ENCODE data around the gene KCTD14. TPM values are rescaled to one million over a fixed set of nuclear protein-coding genes. Genes with fewer than 3 reads are reported as not detected.
A peak's percentile ranks its signal among the peaks of the same experiment; 100 is the strongest.

The KCTD14 gene
- polyA plus RNA-seq, 2 of the 4 experiments (the other 2 are of a cell fraction), result 2.7 to 3.2 TPM

DNA sequence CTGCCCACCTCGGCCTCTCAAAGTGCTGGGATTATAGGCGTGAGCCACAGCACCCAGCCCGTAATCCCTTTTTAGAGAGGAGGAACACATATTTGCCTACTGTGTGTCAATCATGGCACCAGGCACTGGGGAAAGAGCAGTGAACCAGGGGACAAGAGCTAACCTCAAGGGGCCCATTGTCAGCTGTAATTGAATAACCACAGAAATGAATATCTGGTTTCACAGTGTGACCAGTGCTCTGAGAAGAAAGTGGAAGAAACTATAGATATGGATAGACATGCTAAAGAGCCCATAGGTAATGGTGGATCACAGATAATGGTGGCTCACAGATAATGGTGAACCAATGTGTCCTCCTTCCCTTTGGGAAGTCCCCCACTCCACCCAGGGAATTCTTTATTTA, 8.6 kb upstream of the KCTD14 start:
- POLR2A ChIA-PET, result no interaction called here
- peak overlapping the region in 1 of 2 experiments; percentile 65; a peak in 3 of 6 replicates for H3K27ac ChIP-seq

DNA sequence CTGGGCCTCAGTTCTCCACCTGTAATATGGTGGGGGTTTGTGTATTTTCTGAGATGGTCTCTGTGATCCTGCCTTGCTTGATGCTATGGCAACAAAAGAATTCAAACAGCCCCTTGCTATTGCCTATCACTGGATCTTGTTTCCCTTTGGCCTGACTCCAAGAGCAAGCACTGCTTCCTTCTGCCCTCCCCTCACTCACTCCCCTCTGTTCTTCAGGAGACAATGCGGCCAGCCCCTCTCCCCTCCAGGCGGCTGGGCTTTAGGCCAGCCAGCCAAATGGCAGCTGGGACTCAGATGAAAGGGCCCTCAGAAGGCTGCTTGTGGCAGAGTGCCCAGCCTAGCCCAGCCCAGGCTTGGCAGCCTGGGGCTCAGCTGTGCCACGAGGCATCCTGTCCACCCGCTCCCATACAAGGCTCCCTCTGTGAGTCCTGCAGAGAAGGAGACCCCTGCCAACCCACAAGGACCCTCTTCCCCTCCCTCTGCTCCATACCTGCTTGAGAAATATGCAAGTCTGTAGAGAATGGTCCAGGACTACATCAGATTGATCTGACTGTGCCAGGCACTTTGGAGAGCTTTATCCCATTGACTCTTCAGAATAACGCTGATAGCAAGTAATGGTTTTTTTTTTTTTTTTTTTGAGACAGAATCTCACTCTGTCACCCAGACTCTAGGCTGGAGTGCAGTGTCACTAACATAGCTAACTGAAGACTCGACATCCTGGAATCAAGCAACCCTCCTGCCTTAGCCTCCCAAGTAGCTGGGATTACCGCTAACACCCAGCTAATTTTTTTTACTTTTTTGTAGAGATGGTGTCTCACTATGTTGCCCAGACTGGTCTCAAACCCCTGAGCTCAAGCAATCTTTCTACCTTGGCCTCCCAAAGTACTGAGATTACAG, 7.6 kb upstream of the KCTD14 start:
- H3K27ac ChIP-seq, result peak overlapping the region in 1 of 2 experiments; percentile 69; a peak in 3 of 6 replicates
- no peak for FAIRE-seq
- H3K9me3 ChIP-seq, result no peaks in the 10 kb centered on the region
- peak overlapping the region; percentile 33 for H3K4me2 ChIP-seq
- ChIA-PET POLR2A (interaction anchor here (0.7 to 1.1 kb wide), 2 partner anchors 36 to 49 kb away, joined by 3 to 6 read pairs; partner anchors contain the start of genes INTS4 and NDUFC2), CTCF (interaction anchor here (0.6 to 2.8 kb wide), 5 partner anchors 9 to 1763 kb away, joined by 3 to 27 read pairs (median 4); no protein-coding TSS in a partner anchor)
- TF ChIP-seq RAD21 (conservative IDR thresholded peaks at IDR 0.05 in 1 of 2, IDR thresholded peaks at IDR 0.05 in 1 of 2), result no peak
- TF ChIP-seq FOSB (CRISPR knock-in tag; IDR thresholded peaks at IDR 0.05), result no peak
- no peak for TF ChIP-seq FOXS1 (CRISPR knock-in tag; IDR thresholded peaks at IDR 0.05)
- no peak for TF ChIP-seq HOXB5 (CRISPR knock-in tag; IDR thresholded peaks at IDR 0.05)
- no peak for TF ChIP-seq NPAS2 (CRISPR knock-in tag; IDR thresholded peaks at IDR 0.05; ENCODE audit: borderline replicate concordance)
- TF ChIP-seq CEBPB (IDR thresholded peaks at IDR 0.05), result no peak
- TF ChIP-seq KDM5A (IDR thresholded peaks at IDR 0.05), result no peak
- no peak for TF ChIP-seq GATA3 (IDR thresholded peaks at IDR 0.05; ENCODE audit: borderline replicate concordance)
- no peak for TF ChIP-seq RFX5 (IDR thresholded peaks at IDR 0.05)
- TF ChIP-seq, protein P1, sequence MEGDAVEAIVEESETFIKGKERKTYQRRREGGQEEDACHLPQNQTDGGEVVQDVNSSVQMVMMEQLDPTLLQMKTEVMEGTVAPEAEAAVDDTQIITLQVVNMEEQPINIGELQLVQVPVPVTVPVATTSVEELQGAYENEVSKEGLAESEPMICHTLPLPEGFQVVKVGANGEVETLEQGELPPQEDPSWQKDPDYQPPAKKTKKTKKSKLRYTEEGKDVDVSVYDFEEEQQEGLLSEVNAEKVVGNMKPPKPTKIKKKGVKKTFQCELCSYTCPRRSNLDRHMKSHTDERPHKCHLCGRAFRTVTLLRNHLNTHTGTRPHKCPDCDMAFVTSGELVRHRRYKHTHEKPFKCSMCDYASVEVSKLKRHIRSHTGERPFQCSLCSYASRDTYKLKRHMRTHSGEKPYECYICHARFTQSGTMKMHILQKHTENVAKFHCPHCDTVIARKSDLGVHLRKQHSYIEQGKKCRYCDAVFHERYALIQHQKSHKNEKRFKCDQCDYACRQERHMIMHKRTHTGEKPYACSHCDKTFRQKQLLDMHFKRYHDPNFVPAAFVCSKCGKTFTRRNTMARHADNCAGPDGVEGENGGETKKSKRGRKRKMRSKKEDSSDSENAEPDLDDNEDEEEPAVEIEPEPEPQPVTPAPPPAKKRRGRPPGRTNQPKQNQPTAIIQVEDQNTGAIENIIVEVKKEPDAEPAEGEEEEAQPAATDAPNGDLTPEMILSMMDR (IDR thresholded peaks at IDR 0.05), result no peak
- no peak for TF ChIP-seq TFCP2L1 (CRISPR knock-in tag; IDR thresholded peaks at IDR 0.05)
- TF ChIP-seq MYC (IDR thresholded peaks at IDR 0.05; ENCODE audit: borderline replicate concordance, low read length), result no peak
- no peak overlapping the region for H3K4me3 ChIP-seq
- peaks cover 34% of the 10 kb centered on the region for H3K4me1 ChIP-seq
- peak in 1 of 2 experiments; percentile 45 for DNase-seq (ENCODE audit: low read depth in 1 of 2, low spot score in 1 of 2)
- WGBS (ENCODE audit: missing lambda C conversion rate), result 52% methylated on average over 7 of the region's 7 CpGs
- peak; percentile 58 to 74; a peak in 5 of 6 replicates for ATAC-seq

More for the DNA sequence above, 8.6 kb upstream of the KCTD14 start:
- ATAC-seq (no peak), DNase-seq (ENCODE audit: low read depth in 1 of 2, low spot score in 1 of 2) (no peak), FAIRE-seq (no peak)
- Histone ChIP-seq H3K9me3 (no peaks in the 10 kb centered on the region), H3K4me2 (no peak overlapping the region), H3K4me1 (peaks cover 37% of the 10 kb centered on the region), H3K4me3 (no peak overlapping the region)
- no peak for TF ChIP-seq SREBF2 (IDR thresholded peaks at IDR 0.05)
- TF ChIP-seq GATA3 (IDR thresholded peaks at IDR 0.05; ENCODE audit: borderline replicate concordance), result no peak
- TF ChIP-seq, protein P2, sequence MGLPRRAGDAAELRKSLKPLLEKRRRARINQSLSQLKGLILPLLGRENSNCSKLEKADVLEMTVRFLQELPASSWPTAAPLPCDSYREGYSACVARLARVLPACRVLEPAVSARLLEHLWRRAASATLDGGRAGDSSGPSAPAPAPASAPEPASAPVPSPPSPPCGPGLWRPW (IDR thresholded peaks at IDR 0.05), result no peak
- no peak for TF ChIP-seq KDM1A (IDR thresholded peaks at IDR 0.05; ENCODE audit: low read depth)
- no peak for TF ChIP-seq ZC3H11A (IDR thresholded peaks at IDR 0.05)
- TF ChIP-seq MYC (IDR thresholded peaks at IDR 0.05; ENCODE audit: borderline replicate concordance, low read length), result no peak
- TF ChIP-seq MAZ (IDR thresholded peaks at IDR 0.05; ENCODE audit: borderline replicate concordance, low read depth, low read length), result no peak
- TF ChIP-seq ZSCAN20 (CRISPR knock-in tag; IDR thresholded peaks at IDR 0.05), result no peak
- no peak for TF ChIP-seq SMC3 (IDR thresholded peaks at IDR 0.05)
- no peak for TF ChIP-seq FOSL2 (IDR thresholded peaks at IDR 0.05)
- TF ChIP-seq FOSL2 (CRISPR knock-in tag; IDR thresholded peaks at IDR 0.05), result no peak
- TF ChIP-seq CHD4 (IDR thresholded peaks at IDR 0.05; ENCODE audit: borderline replicate concordance), result no peak
- TF ChIP-seq CBX2 (IDR thresholded peaks at IDR 0.05; ENCODE audit: borderline replicate concordance, low read depth), result no peak
- TF ChIP-seq, protein P3, sequence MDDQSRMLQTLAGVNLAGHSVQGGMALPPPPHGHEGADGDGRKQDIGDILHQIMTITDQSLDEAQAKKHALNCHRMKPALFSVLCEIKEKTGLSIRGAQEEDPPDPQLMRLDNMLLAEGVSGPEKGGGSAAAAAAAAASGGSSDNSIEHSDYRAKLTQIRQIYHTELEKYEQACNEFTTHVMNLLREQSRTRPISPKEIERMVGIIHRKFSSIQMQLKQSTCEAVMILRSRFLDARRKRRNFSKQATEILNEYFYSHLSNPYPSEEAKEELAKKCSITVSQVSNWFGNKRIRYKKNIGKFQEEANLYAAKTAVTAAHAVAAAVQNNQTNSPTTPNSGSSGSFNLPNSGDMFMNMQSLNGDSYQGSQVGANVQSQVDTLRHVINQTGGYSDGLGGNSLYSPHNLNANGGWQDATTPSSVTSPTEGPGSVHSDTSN (IDR thresholded peaks at IDR 0.05), result no peak
- TF ChIP-seq, protein P4, sequence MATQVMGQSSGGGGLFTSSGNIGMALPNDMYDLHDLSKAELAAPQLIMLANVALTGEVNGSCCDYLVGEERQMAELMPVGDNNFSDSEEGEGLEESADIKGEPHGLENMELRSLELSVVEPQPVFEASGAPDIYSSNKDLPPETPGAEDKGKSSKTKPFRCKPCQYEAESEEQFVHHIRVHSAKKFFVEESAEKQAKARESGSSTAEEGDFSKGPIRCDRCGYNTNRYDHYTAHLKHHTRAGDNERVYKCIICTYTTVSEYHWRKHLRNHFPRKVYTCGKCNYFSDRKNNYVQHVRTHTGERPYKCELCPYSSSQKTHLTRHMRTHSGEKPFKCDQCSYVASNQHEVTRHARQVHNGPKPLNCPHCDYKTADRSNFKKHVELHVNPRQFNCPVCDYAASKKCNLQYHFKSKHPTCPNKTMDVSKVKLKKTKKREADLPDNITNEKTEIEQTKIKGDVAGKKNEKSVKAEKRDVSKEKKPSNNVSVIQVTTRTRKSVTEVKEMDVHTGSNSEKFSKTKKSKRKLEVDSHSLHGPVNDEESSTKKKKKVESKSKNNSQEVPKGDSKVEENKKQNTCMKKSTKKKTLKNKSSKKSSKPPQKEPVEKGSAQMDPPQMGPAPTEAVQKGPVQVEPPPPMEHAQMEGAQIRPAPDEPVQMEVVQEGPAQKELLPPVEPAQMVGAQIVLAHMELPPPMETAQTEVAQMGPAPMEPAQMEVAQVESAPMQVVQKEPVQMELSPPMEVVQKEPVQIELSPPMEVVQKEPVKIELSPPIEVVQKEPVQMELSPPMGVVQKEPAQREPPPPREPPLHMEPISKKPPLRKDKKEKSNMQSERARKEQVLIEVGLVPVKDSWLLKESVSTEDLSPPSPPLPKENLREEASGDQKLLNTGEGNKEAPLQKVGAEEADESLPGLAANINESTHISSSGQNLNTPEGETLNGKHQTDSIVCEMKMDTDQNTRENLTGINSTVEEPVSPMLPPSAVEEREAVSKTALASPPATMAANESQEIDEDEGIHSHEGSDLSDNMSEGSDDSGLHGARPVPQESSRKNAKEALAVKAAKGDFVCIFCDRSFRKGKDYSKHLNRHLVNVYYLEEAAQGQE (IDR thresholded peaks at IDR 0.05), result no peak
- no peak for TF ChIP-seq CBX8 (IDR thresholded peaks at IDR 0.05)
- TF ChIP-seq POLR2AphosphoS2 (conservative IDR thresholded peaks at IDR 0.05; ENCODE audit: low read length), result no peak
- TF ChIP-seq RFX5 (IDR thresholded peaks at IDR 0.05), result no peak
- TF ChIP-seq HOXA7 (CRISPR knock-in tag; IDR thresholded peaks at IDR 0.05), result no peak
- TF ChIP-seq, protein P5, sequence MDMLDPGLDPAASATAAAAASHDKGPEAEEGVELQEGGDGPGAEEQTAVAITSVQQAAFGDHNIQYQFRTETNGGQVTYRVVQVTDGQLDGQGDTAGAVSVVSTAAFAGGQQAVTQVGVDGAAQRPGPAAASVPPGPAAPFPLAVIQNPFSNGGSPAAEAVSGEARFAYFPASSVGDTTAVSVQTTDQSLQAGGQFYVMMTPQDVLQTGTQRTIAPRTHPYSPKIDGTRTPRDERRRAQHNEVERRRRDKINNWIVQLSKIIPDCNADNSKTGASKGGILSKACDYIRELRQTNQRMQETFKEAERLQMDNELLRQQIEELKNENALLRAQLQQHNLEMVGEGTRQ (IDR thresholded peaks at IDR 0.05), result no peak
- 80% methylated on average over 3 of the region's 3 CpGs for WGBS (ENCODE audit: missing lambda C conversion rate)
- CTCF ChIA-PET, result interaction anchor here (1.3 to 2.8 kb wide), 3 partner anchors 8 to 15 kb away, joined by 3 to 27 read pairs (median 4); no protein-coding TSS in a partner anchor
